A673 (cell line): ENCODE measurements around the gene LCN6.

Source experiments
- EZH2 ChIP-seq: fragments of 200-600 bp; sonication (generic); IDR thresholded peaks from 2 replicates; pipeline ENCODE4 v1.6.1; 2017; ENCODE audit warnings: borderline replicate concordance, low read depth, mild to moderate bottlenecking, mixed read lengths, antibody characterized with exemption, low read length; ENCODE audit not compliant: poor library complexity, severe bottlenecking
- TF ChIP-seq, protein P1 (sequence below): fragments of 300-800, 200-600 bp; sonication (generic); conservative IDR thresholded peaks from 2 replicates; pipeline ENCODE4 v1.5.1; 2017; ENCODE audit warnings: low read depth, mild to moderate bottlenecking, antibody characterized with exemption, low read length, moderate library complexity, mixed read lengths

DNA sequence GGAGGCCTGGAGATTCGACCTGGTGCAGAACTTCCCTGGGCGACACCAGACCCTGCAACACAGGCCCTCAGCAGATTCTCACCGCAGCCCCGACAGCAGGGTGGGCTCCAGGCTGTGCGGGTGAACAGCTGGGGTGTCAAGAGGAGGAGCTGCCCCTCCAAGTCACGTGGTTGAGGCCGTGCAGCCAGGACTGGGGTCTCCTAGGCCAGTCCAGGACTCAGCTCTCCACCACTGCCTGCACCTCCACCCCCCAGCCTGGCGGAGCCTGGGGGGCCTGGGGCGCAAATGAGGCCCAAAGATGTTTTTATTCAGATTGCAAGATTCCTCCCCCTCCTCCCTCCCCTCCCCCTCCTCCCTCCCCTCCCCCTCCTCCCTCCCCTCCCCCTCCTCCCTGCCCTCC is 51.8 kb downstream of the LCN6 start:
- TF ChIP-seq, protein P1, sequence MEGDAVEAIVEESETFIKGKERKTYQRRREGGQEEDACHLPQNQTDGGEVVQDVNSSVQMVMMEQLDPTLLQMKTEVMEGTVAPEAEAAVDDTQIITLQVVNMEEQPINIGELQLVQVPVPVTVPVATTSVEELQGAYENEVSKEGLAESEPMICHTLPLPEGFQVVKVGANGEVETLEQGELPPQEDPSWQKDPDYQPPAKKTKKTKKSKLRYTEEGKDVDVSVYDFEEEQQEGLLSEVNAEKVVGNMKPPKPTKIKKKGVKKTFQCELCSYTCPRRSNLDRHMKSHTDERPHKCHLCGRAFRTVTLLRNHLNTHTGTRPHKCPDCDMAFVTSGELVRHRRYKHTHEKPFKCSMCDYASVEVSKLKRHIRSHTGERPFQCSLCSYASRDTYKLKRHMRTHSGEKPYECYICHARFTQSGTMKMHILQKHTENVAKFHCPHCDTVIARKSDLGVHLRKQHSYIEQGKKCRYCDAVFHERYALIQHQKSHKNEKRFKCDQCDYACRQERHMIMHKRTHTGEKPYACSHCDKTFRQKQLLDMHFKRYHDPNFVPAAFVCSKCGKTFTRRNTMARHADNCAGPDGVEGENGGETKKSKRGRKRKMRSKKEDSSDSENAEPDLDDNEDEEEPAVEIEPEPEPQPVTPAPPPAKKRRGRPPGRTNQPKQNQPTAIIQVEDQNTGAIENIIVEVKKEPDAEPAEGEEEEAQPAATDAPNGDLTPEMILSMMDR: no peak
- TF ChIP-seq EZH2: no peak
